Left kidney (tissue), 2 donors: ENCODE data around the gene MAP1LC3B. TPM values are rescaled to one million over a fixed set of nuclear protein-coding genes. Genes with fewer than 3 reads are reported as not detected.

ENCODE experiments used
- DNase-seq: peaks from one replicate; pipeline ENCODE4 v3.0.0-alpha.2; 2013
- polyA plus RNA-seq: library from polyadenylated mRNA; unstranded; fragments of 120-200 nt; gene quantifications from one replicate; pipeline ENCODE4 v1.2.1, GENCODE V29; 2013; ENCODE audit not compliant: insufficient read length

Gene MAP1LC3B
- polyA plus RNA-seq, 1 donor: 66.4 TPM

- DNase-seq: no peak
These were observed 15.5 kb downstream of the MAP1LC3B start for GRCh38 chr16:87407511-87408112.

- DNase-seq: no peak
These were observed 17.0 kb downstream of the MAP1LC3B start for GRCh38 chr16:87409153-87409552.

GRCh38 chr16:87409781-87410180, 17.6 kb downstream of the MAP1LC3B start:
- DNase-seq: no peak

GRCh38 chr16:87410530-87410929, 18.4 kb downstream of the MAP1LC3B start:
- no peak for DNase-seq

GRCh38 chr16:87410968-87411367, 18.8 kb downstream of the MAP1LC3B start:
- no peak for DNase-seq

- no peak for DNase-seq
These were observed 19.5 kb downstream of the MAP1LC3B start for GRCh38 chr16:87411375-87412271.

- no peak for DNase-seq
These were observed 20.3 kb downstream of the MAP1LC3B start for GRCh38 chr16:87412371-87412995.

- DNase-seq: no peak
These were observed 20.9 kb downstream of the MAP1LC3B start for GRCh38 chr16:87412996-87413421.

- no peak for DNase-seq
These were observed 22.1 kb downstream of the MAP1LC3B start for GRCh38 chr16:87414251-87414680.

- no peak for DNase-seq
These were observed 23.3 kb downstream of the MAP1LC3B start for GRCh38 chr16:87415441-87415840.

- DNase-seq: no peak
These were observed 24.8 kb downstream of the MAP1LC3B start for GRCh38 chr16:87416826-87417527.

- no peak for DNase-seq
These were observed 25.4 kb downstream of the MAP1LC3B start for GRCh38 chr16:87417528-87417910.

GRCh38 chr16:87418216-87418615, 26.1 kb downstream of the MAP1LC3B start:
- no peak for DNase-seq

GRCh38 chr16:87418644-87419043, 26.5 kb downstream of the MAP1LC3B start:
- no peak for DNase-seq

GRCh38 chr16:87420026-87421002, 28.2 kb downstream of the MAP1LC3B start:
- no peak for DNase-seq

- DNase-seq: no peak
These were observed 29.1 kb downstream of the MAP1LC3B start for GRCh38 chr16:87421003-87421912.

GRCh38 chr16:87422106-87422505, 30.0 kb downstream of the MAP1LC3B start:
- no peak for DNase-seq

- no peak for DNase-seq
These were observed 31.3 kb downstream of the MAP1LC3B start for GRCh38 chr16:87423429-87423828.

GRCh38 chr16:87424266-87424665, 32.1 kb downstream of the MAP1LC3B start:
- DNase-seq: no peak

GRCh38 chr16:87425941-87426340, 33.8 kb downstream of the MAP1LC3B start:
- DNase-seq: no peak
